Kidney tubule cell (primary cell): ENCODE results near the gene HOXA4.

Experiments used
- DNase-seq: peaks from one replicate; pipeline ENCODE4 v3.0.0-alpha.2; 2018; ENCODE audit warnings: low spot score

Gene HOXA4

GRCh38 chr7:27094304-27095049 is 36.1 kb downstream of the HOXA4 start:
- DNase-seq = no peak

GRCh38 chr7:27093184-27093895 is 37.2 kb downstream of the HOXA4 start:
- no peak for DNase-seq

DNA sequence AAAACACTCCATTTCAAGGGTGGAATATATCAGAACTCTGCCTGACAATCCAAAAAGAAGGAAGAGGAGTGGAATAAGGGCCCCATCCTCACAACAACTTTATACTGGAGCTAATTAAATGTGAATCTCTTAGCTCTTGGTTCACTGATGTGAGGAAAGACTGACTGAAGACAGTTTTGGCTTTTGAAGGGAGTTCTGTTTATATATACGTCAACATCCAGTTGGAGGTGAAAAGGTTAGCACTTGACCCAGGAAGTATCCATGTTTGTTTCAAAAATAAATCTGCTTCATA is 37.8 kb downstream of the HOXA4 start:
- no peak for DNase-seq

- no peak for DNase-seq
These were observed 38.4 kb downstream of the HOXA4 start for GRCh38 chr7:27091941-27092818.

DNA sequence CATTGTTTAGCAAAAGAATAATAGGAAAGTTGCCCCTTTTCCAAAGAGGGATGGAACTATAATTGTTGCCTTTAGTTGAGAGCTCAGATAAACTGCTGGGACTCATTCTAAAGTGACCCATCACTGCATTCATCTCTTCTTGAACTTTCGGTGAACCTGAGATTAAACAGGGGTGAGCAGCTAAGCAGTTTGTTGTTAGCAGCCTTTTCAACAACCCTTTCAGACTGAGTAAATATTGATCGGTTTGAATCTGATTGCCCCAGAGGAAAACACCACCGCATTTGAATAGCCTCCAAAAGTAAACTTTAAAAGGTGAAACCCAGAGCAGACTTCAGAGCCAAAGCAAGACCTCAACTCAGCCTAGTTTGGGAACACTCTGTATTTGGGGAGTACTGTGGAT is 39.5 kb downstream of the HOXA4 start:
- no peak for DNase-seq

GRCh38 chr7:27088002-27088922 is 42.3 kb downstream of the HOXA4 start:
- no peak for DNase-seq

- no peak for DNase-seq
These were observed 46.9 kb downstream of the HOXA4 start for GRCh38 chr7:27083646-27084045.

- DNase-seq = peak; percentile 63
These were observed 48.4 kb downstream of the HOXA4 start for GRCh38 chr7:27082171-27082570.

- DNase-seq = peak; percentile 74
These were observed 49.6 kb downstream of the HOXA4 start for GRCh38 chr7:27080844-27081436.

DNA sequence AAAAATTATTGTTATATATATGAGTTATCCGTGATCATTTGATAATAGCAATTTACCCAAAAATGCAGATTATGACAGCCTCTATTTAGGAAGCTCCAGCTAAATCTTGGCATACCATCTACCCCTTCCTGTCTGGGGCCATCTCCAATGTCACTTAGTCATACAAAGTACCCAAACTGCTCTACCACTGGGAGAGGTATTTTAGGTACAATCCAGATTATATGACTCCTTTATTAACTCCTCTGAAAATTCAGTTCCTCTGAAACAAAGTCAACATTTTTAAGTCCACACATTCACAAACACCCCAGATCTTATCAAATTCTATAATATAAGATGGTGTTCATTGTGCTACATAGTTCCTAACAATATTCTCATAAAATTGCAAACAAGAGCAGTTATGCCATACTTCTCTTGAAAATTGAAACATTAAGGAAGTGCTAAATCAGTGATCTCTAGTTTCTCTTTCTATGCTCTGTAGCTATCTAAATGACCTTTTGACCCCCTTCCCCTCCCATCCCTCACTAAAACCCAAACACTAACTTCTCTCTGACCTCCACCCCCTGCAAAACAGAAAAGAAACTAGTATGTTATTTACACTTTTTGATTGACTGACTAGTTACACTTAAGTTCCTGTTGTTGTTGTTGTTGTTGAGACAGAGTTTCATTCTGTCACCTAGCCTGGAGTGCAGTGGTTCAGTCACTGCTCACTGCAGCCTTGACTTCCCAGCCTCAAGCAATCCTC is 51.2 kb downstream of the HOXA4 start:
- no peak for DNase-seq

DNA sequence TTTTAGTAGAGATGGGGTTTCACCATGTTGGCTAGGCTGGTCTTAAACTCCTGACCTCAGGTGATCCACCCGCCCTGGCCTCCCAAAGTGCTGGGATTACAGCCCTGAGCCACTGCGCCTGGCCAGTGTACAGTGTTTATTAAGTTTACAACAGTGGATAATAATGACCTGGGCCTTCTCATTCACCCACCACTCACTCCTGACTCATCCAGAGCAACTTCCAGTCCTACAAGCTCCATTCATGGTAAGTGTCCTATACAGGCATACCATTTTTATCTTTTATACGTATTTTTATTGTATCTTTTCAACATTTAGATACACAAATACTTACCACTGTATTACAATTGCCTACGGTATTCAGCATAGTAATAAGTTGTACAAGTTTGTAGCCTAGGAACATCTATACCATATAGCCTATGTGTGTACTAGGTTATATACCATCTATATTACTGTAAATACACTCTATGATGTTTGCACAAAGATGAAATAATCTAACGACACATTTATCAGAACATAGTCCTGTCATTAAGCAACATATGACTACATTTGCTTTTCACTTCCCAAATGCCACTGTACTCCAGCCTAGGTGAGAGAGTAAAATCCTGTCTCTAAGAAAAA is 51.8 kb downstream of the HOXA4 start:
- DNase-seq = no peak
